ENCODE data around the gene RREB1.

Gene RREB1

DNA sequence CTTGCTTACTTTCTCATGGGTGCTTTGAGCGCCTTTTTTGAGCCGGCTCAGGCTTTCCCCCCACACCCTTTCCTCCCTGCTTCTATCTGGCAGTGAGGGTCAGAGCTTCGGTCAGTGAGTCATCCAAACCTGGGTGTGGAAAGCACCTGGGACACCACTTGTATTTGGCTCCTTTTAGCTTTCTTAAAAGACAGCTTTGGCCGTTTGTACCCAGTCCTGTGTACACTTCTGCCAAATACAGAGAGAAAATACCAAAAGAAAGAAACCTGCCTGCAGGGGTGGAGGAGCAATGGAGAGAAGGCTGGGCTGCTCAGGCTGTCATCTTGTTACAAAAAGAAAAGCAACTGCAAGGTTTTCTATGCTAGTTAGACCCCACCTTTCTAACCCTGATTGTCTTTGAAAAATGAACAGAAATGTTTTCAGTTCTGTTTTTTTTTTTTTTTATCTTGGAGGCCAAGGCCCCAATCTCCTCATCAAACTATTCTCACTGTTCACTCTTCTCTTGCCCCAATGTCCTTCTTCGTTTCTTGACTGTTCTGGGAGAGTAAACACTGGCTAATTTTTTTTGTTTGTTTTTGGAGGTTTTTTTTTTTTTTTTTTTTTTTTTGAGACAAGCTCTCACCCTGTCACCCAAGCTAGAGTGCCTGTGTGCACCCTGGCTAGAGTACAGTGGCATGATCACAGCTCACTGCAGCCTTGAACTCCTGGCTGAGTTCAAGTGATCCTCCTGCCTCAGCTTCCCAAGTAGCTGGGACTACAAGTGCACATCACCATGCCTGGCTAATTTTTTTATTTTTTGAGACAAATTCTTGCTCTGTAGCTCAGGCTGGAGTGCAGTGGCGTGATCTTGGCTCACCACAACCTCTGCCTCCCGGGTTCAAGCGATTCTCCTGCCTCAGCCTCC, 128.8 kb downstream of the RREB1 start:
- H3K4me2 ChIP-seq (ENCODE audit: insufficient read depth, low read length): no peak overlapping the region
- peaks cover 67% of the 10 kb centered on the region for H3K36me3 ChIP-seq (ENCODE audit: insufficient read depth, low read length)
- H3K27me3 ChIP-seq (ENCODE audit: insufficient read depth, low read length, poor library complexity): no peaks in the 10 kb centered on the region
- H2AFZ ChIP-seq (ENCODE audit: low read depth, low read length): no peak overlapping the region
- ATAC-seq (ENCODE audit: insufficient read depth, low read depth) (no peak), DNase-seq (no peak)
- no peaks in the 10 kb centered on the region; the same call in 1 of the 2 replicates for H4K20me1 ChIP-seq (ENCODE audit: insufficient read depth, low read length)
- no peak overlapping the region for H3K27ac ChIP-seq (ENCODE audit: low read length)
- H3K79me2 ChIP-seq (ENCODE audit: insufficient read depth, low read length): no peaks in the 10 kb centered on the region
- H3K4me3 ChIP-seq (ENCODE audit: low read depth in 1 of 2, low read length in 2 of 2): no peak overlapping the region
- no peak overlapping the region for H3K9ac ChIP-seq (ENCODE audit: low read depth, low read length)
- H3K4me1 ChIP-seq (ENCODE audit: insufficient read depth, low read length): 0 out of 2 replicates have a peak, but pooled peaks cover under 1% of the 10 kb centered on the region
- TF ChIP-seq, protein P1, sequence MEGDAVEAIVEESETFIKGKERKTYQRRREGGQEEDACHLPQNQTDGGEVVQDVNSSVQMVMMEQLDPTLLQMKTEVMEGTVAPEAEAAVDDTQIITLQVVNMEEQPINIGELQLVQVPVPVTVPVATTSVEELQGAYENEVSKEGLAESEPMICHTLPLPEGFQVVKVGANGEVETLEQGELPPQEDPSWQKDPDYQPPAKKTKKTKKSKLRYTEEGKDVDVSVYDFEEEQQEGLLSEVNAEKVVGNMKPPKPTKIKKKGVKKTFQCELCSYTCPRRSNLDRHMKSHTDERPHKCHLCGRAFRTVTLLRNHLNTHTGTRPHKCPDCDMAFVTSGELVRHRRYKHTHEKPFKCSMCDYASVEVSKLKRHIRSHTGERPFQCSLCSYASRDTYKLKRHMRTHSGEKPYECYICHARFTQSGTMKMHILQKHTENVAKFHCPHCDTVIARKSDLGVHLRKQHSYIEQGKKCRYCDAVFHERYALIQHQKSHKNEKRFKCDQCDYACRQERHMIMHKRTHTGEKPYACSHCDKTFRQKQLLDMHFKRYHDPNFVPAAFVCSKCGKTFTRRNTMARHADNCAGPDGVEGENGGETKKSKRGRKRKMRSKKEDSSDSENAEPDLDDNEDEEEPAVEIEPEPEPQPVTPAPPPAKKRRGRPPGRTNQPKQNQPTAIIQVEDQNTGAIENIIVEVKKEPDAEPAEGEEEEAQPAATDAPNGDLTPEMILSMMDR (IDR thresholded peaks at IDR 0.05; ENCODE audit: borderline replicate concordance, extremely low read depth, low read length, poor library complexity, severe bottlenecking): no peak
- no peak for TF ChIP-seq EZH2 (IDR thresholded peaks at IDR 0.05; ENCODE audit: borderline replicate concordance, low read depth, low read length, severe bottlenecking)
- H3K9me3 ChIP-seq (ENCODE audit: insufficient read depth, low read length, severe bottlenecking): no peaks in the 10 kb centered on the region

DNA sequence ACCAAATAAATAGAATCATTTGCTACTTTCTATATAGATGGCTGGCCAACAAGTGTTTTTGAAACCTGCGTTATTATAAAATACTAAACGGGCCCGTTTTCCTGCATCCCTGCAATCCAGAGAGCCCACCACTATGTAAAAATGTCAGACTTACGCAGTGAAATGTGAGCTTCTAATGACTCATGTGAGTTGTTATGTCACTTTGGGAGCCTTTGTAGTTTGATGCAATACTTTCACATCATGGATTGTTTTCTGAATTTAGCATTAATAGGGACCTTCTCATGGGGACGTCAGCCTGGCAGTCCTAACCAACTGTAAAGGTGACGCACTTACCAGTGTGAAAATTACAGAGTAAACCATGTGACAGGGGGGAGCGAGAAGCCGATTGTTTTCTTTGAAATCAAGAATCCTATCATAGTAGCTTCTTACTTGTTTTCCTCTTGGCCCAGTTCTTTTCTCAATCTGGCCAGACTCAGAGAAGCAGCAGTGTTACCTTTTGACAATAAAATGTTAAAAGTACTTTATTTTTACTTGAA, 130.0 kb downstream of the RREB1 start:
- Histone ChIP-seq H3K9me3 (ENCODE audit: insufficient read depth, low read length, severe bottlenecking) (no peaks in the 10 kb centered on the region), H4K20me1 (ENCODE audit: insufficient read depth, low read length) (no peaks in the 10 kb centered on the region; the same call in 1 of the 2 replicates), H3K4me1 (ENCODE audit: insufficient read depth, low read length) (no peaks in the 10 kb centered on the region), H3K27me3 (ENCODE audit: insufficient read depth, low read length, poor library complexity) (no peaks in the 10 kb centered on the region), H3K36me3 (ENCODE audit: insufficient read depth, low read length) (peaks cover 65% of the 10 kb centered on the region), H2AFZ (ENCODE audit: low read depth, low read length) (no peak overlapping the region), H3K79me2 (ENCODE audit: insufficient read depth, low read length) (no peaks in the 10 kb centered on the region), H3K4me3 (ENCODE audit: low read depth in 1 of 2, low read length in 2 of 2) (no peak overlapping the region), H3K27ac (ENCODE audit: low read length) (no peak overlapping the region), H3K9ac (ENCODE audit: low read depth, low read length) (no peak overlapping the region), H3K4me2 (ENCODE audit: insufficient read depth, low read length) (no peak overlapping the region)
- no peak for ATAC-seq (ENCODE audit: insufficient read depth, low read depth)
- TF ChIP-seq, protein P1 (IDR thresholded peaks at IDR 0.05; ENCODE audit: borderline replicate concordance, extremely low read depth, low read length, poor library complexity, severe bottlenecking): no peak
- TF ChIP-seq EZH2 (IDR thresholded peaks at IDR 0.05; ENCODE audit: borderline replicate concordance, low read depth, low read length, severe bottlenecking): no peak
- no peak for DNase-seq

DNA sequence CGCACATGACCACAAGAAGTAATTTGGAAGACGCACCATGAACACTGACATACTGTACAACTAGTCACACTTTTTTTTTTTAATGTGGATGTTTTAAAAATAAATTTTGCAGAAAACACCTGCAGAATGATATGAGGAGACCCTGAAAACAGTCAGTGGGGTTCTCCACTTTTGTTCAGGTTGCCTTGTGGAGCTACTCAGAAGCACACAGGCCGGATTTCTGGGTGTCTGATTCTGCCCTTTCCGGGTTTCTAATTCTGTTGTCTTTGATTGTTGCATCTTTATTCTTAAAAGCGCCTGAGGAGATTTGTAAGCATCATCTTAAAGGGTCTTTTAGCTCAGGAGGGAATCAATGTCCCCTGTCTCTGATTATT, 130.8 kb downstream of the RREB1 start:
- no peaks in the 10 kb centered on the region for H3K4me1 ChIP-seq (ENCODE audit: insufficient read depth, low read length)
- DNase-seq (no peak), ATAC-seq (ENCODE audit: insufficient read depth, low read depth) (no peak)
- no peak overlapping the region for H3K27ac ChIP-seq (ENCODE audit: low read length)
- no peaks in the 10 kb centered on the region for H3K9me3 ChIP-seq (ENCODE audit: insufficient read depth, low read length, severe bottlenecking)
- H2AFZ ChIP-seq (ENCODE audit: low read depth, low read length): no peak overlapping the region
- H3K9ac ChIP-seq (ENCODE audit: low read depth, low read length): no peak overlapping the region
- H3K4me3 ChIP-seq (ENCODE audit: low read depth in 1 of 2, low read length in 2 of 2): no peak overlapping the region
- H3K36me3 ChIP-seq (ENCODE audit: insufficient read depth, low read length): peaks cover 64% of the 10 kb centered on the region
- no peaks in the 10 kb centered on the region for H3K27me3 ChIP-seq (ENCODE audit: insufficient read depth, low read length, poor library complexity)
- no peaks in the 10 kb centered on the region; the same call in 1 of the 2 replicates for H4K20me1 ChIP-seq (ENCODE audit: insufficient read depth, low read length)
- no peaks in the 10 kb centered on the region for H3K79me2 ChIP-seq (ENCODE audit: insufficient read depth, low read length)
- H3K4me2 ChIP-seq (ENCODE audit: insufficient read depth, low read length): no peak overlapping the region
- TF ChIP-seq EZH2 (IDR thresholded peaks at IDR 0.05; ENCODE audit: borderline replicate concordance, low read depth, low read length, severe bottlenecking): no peak
- TF ChIP-seq, protein P1 (IDR thresholded peaks at IDR 0.05; ENCODE audit: borderline replicate concordance, extremely low read depth, low read length, poor library complexity, severe bottlenecking): no peak
